HG02642 (cell line): ENCODE measurements around the gene SRGAP1.
"Not testable (repeated sequence)": the region's sequence is repeated elsewhere in the genome, so short reads cannot be mapped to it uniquely, and the experiment has no call there.

ENCODE experiments used
- ATAC-seq: cut with Tn5 transposase; IDR thresholded peaks from one replicate; pipeline ENCODE4 v1.9.1; 2021; ENCODE audit warnings: mild to moderate bottlenecking; ENCODE audit not compliant: unreplicated experiment, poor library complexity

Gene SRGAP1

GRCh38 chr12:63836046-63836445, 8.5 kb upstream of the SRGAP1 start:
- ATAC-seq = no peak

DNA sequence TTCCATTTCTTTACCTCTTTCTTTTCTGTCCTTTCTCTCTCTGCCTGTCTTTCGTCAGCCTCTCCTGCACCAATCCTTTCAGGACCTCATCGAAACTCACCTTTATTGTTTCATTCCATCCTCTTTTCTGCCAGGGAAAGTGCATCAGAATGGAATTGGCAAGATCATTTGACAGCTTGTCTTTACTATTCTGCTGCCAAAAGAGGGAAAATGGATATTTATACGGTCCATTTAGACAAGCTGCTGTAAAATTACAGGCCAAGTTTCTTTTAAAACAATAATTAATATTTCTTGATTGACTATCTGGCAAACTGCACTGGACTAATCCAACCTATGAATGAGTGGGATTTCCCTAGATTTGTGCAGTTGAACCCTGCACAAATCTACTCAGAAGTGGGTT, 7.6 kb upstream of the SRGAP1 start:
- ATAC-seq = no peak

DNA sequence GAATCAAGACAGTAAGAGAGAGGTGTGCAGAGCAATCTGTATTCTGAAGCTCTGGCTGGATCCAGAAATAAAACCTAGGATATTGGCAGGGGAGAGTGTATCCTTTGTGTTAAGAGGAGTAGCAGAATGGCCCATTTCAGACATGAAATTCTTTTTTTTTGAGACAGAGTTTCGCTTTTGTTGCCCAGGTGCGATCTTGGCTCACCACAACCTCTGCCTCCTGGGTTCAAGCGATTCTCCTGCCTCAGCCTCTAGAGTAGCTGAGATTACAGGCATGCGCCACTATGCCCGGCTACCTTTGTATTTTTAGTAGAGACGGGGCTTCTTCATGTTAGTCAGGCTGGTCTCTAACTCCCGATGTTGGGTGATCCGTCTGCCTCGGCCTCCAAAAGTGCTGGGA, 6.1 kb upstream of the SRGAP1 start:
- no peak for ATAC-seq

GRCh38 chr12:63841011-63841410, 3.5 kb upstream of the SRGAP1 start:
- no peak for ATAC-seq

DNA sequence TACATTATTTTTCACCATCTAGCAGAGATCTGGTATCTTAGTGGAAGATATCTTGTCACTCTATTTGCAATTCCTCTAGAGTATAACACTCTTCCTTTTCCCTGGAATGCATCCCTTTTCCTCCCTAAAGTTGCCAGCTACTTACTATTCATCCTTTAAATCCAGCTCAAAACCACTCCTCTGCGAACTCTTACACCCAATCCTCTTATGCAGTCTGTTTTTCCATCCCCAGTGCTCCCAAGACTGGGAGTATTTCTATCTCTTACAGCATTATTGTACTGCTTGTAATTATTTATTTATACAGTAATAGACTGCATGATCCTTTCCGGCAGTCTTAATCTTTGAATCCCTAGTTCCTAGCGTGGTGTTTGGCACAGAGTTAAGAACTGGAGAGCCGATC, 2.9 kb upstream of the SRGAP1 start:
- ATAC-seq = no peak

- not testable (repeated sequence) for ATAC-seq
These were observed 1.8 kb upstream of the SRGAP1 start for GRCh38 chr12:63842750-63843149.

DNA sequence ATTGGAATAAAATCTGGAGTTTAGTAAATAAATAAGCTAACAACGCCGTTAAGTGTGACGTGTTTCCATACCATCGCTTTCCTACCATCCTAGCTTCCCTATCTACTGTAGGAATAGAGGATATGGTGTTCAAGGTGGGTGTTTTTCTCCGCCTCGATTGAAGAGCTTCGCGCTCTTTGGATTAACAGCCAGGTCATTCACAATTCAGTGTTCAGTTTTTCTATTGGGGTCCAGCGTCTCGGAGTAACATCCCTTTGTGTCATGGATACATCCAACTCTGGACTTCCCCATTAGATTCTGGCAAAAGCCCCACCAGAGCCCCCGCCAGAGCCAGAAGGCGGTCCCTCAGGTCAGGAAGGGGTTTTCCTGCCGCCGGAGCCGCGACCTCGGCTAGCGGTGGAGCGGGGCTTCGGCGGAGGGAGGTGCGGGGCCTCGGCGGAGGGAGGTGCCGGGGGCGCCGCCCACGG, 1.2 kb upstream of the SRGAP1 start:
- ATAC-seq = no peak

DNA sequence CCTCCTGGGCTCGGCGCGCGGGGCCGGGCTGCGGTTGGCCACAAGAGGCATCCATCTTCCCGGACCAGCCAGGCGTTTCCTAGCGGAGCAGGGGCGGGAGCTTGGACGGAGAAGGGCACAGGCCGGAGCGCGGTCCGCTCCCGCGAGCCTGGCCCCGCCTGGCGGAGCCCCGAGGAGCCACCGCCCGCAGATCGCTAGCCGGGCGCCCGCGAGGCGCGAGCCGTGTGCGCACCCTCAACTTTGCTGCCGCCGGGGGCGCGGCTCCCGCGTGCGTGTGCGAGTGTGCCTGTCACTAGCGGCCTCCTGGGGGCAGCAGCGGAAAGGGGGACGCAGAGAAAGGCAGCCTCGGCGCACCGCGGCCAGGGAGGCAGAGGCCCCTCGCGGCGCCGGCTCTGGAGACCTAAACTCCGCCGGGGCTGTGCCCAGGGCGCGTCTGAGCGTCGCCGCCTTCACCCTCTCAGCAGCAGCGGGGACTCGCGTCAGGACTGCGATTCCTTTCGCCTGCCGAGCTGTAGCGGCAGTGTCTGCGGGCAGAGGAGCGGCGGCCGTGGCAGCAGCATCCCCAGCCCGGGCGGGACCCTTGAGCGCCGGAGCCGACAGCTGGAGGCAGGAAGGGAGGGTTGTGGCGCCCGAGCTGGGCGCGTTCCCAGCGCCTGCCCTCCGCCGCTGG, 644 bp upstream of the SRGAP1 start:
- ATAC-seq = peak; percentile 98

- no peak for ATAC-seq
These were observed 1.2 kb downstream of the SRGAP1 start for GRCh38 chr12:63845726-63846125.

DNA sequence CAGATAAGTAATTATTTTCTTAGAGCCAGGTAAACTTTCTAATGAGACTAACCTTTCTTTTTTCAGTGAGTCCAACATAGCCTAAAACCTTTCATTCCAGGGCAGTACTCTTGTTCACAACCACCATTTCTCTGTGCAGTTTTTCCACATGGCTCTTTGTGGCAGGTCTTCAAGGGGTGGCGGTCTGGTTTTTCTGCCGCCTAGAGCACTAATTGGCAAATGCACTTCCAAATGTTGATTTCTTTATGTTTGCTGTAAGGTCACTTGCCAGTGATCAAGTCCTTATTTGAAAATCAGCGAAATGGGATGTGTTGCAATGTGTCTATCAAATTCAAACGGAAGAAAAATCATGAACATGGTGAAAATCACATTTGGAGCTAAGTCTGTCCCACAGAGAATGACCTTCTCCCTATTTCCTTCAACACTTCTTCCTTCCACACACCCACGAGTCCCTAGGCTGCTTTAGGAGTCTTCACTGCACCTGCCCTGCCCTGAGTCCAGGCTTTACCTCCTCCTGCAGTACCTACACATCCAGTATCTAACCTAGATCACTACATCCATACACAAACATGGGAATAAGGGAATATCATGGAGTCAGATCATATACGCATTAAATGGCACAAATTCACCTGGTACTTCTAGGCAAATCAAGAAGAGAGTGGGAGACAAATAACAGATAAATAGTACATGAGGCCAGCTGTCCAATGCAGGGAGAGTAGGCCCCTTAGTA, 1.9 kb downstream of the SRGAP1 start:
- ATAC-seq = no peak

DNA sequence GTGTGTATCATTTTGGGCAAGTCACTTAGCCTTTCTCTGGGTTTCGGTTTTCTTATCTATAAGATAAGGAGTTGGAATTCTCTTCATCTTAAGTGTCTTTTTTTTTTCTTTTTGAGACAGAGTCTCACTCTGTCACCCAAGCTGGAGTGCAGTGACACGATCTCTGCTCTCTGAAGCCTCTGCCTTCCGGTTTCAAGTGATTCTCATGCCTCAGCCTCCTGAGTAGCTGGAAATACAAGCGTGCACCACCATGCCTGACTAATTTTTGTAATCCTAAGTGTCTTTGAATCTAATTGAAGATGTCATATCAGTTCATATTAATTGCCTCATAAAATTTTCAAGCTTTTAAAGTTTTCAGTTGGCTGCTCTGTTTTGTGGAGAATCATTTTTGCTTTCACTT, 4.0 kb downstream of the SRGAP1 start:
- no peak for ATAC-seq

DNA sequence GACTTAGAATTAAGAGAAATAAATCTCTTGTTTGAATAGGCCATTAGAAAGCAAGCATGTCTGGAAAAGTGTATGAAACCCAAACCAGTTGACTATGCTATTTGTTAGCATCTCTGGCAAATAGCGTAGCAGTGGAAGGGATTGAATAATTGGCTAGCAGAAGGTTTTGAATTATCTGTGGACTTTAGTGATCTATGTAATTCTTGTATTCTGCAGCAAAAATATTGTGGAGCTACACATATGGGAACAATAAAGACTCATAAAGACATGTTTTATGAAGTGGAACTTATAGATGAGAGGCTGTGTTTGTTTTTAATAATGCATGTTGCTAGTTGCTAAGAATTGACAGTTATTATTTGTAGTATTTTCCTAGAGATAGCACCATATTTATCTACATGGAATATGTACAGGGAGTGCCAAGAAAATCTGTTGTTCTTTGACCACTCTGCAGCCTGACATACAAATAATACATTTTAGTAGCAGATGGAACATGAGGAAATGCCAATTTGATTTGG, 4.7 kb downstream of the SRGAP1 start:
- no peak for ATAC-seq

- no peak for ATAC-seq
These were observed 5.1 kb downstream of the SRGAP1 start for GRCh38 chr12:63849641-63850040.

- ATAC-seq = no peak
These were observed 9.5 kb downstream of the SRGAP1 start for GRCh38 chr12:63853978-63854377.

GRCh38 chr12:63855299-63855698, 10.8 kb downstream of the SRGAP1 start:
- no peak for ATAC-seq

DNA sequence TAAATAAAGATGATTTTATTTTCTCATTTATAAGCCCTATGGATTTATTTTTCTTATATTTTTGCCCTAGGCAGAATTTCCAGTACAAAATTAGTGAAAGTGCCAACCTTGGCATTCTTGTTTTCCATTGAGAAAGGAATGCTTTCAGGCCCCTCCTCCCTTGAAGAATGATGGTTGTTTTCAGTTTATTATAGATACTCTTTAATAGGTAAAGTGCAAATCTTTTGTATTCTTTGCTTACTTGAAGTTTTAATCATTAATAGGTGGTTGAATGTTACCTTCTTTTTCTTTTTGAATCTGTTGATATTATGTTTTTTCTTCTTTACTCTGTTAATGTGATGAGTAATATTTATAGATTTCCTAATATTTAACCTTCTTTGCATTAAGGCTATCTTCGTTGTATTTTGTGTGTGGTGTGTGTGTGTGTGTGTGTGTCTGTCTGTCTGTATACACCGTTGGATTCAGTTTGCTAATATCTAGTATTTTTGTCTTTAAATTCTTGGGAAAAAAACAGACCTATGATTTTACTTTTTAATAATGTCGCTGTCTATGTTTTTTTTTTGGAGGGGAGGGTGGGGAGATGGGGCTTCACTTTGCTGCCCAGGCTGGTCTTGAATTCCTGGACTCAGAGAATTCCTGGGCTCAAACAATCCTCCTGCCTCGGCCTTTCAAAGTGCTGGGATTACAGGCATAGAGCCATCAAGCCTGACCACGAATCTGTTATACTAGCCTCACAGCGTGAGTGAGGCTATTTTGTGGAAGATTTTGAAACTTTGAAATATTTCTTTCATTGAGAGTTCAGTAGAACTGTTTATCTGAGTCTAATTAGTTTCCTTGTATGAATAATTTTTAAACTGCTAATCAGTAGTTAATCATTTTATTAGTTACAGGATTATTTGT, 13.5 kb downstream of the SRGAP1 start:
- ATAC-seq = no peak

GRCh38 chr12:63859880-63860279, 15.4 kb downstream of the SRGAP1 start:
- not testable (repeated sequence) for ATAC-seq

- no peak for ATAC-seq
These were observed 17.9 kb downstream of the SRGAP1 start for GRCh38 chr12:63862187-63862968.

DNA sequence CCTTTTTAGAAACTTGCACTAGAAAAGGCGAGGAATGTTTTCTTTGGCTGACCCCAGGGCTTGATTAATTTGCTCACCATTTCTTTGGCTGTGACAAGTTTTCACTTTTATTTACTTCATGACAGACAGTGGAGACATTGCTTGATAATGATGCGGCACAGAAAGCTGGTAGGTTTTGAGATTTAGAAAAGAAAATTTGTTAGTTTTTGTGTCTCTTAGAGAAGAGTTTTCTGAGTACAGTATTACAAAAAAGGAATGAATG, 18.4 kb downstream of the SRGAP1 start:
- ATAC-seq = no peak
